HepG2 (cell line): ENCODE measurements around the gene ECEL1. TPM values are rescaled to one million over a fixed set of nuclear protein-coding genes. Genes with fewer than 3 reads are reported as not detected.

Source experiments
- ASH2L ChIP-seq: fragments of 300-600, 200-600 bp; sonication (generic); IDR thresholded peaks from 2 replicates; pipeline ENCODE4 v1.7.0; 2017; ENCODE audit warnings: low read depth, mild to moderate bottlenecking, moderate library complexity, mixed read lengths, low read length; ENCODE audit not compliant: insufficient read length
- BCL3 ChIP-seq: sonication (generic); formaldehyde crosslinking; IDR thresholded peaks from 2 replicates; pipeline ENCODE4 v1.5.1; 2020; ENCODE audit warnings: mild to moderate bottlenecking, missing genetic modification reagents, moderate library complexity
- CAMTA2 ChIP-seq: sonication (generic); formaldehyde crosslinking; IDR thresholded peaks from 2 replicates; pipeline ENCODE4 v1.4.0; 2020; ENCODE audit warnings: mild to moderate bottlenecking, missing genetic modification reagents, borderline replicate concordance
- HNRNPL ChIP-seq: fragments of 200-400 bp; formaldehyde crosslinking; IDR thresholded peaks from 2 replicates; pipeline ENCODE4 v1.6.1; 2017; ENCODE audit warnings: mild to moderate bottlenecking, low read depth, low read length
- HNRNPLL ChIP-seq: fragments of 200-400 bp; formaldehyde crosslinking; IDR thresholded peaks from 2 replicates; pipeline ENCODE4 v1.6.1; 2017; ENCODE audit warnings: mild to moderate bottlenecking, low read depth, low read length; ENCODE audit not compliant: poor library complexity, severe bottlenecking
- KDM2A ChIP-seq: sonication (generic); formaldehyde crosslinking; IDR thresholded peaks from 2 replicates; pipeline ENCODE4 v1.4.0; 2020; ENCODE audit warnings: low read depth, missing genetic modification reagents, borderline replicate concordance
- MAZ ChIP-seq, 2 experiments: sonication (generic) in 1 of 2; formaldehyde crosslinking in 1 of 2; IDR thresholded peaks; 2 replicates each; pipeline versions ENCODE4 v1.5.0 to v1.6.1; 2012 to 2020; ENCODE audit warnings: low read depth in 2 of 2, mild to moderate bottlenecking in 2 of 2, borderline replicate concordance in 1 of 2, improper control_type of control experiment in 1 of 2, low read length in 1 of 2, missing genetic modification reagents in 1 of 2, moderate library complexity in 1 of 2
- PAF1 ChIP-seq: IDR thresholded peaks from 2 replicates; pipeline ENCODE4 v1.6.1; 2016; ENCODE audit warnings: missing genetic modification reagents, missing compliant biosample characterization
- RAD21 ChIP-seq: fragments of 450-650 bp; formaldehyde crosslinking; IDR thresholded peaks from 2 replicates; pipeline ENCODE4 v1.5.0; 2020; ENCODE audit warnings: mild to moderate bottlenecking
- ZFP36L1 ChIP-seq: sonication (generic); formaldehyde crosslinking; IDR thresholded peaks from 2 replicates; pipeline ENCODE4 v1.8.0; 2022; ENCODE audit warnings: mild to moderate bottlenecking, missing genetic modification reagents, moderate library complexity
- ZNF235 ChIP-seq: sonication (generic); formaldehyde crosslinking; IDR thresholded peaks from 2 replicates; pipeline ENCODE4 v1.8.1; 2023; ENCODE audit warnings: mild to moderate bottlenecking, missing genetic modification reagents, borderline replicate concordance
- ZNF598 ChIP-seq: sonication (generic); formaldehyde crosslinking; IDR thresholded peaks from 2 replicates; pipeline ENCODE4 v1.5.1; 2020; ENCODE audit warnings: mild to moderate bottlenecking, missing genetic modification reagents, borderline replicate concordance
- ZNF687 ChIP-seq: sonication (generic); formaldehyde crosslinking; IDR thresholded peaks from 2 replicates; pipeline ENCODE4 v1.5.1; 2020; ENCODE audit warnings: mild to moderate bottlenecking, missing genetic modification reagents, moderate library complexity
- polyA plus RNA-seq, 8 experiments: library from polyadenylated mRNA; depleted of rRNA in 3 of 8; stranded (reverse) in 7 of 8; unstranded in 1 of 8; fragments of >200 nt; fragmentation: Illumina TruSeq in 4 of 8; extraction: Trizol in 4 of 8; gene quantifications; 2 replicates each; pipeline versions ENCODE4 v1.2.1 to v1.2.3, GENCODE V29; 2011 to 2016; ENCODE audit warnings: low read depth in 4 of 8, missing spikeins in 1 of 8, mixed read lengths in 1 of 8; ENCODE audit not compliant: insufficient read depth in 1 of 8
- total RNA-seq, 5 experiments: library from RNA; depleted of rRNA; stranded (reverse); fragments of >200 nt; fragmentation: Illumina TruSeq; extraction: Trizol; gene quantifications; 2 replicates each; pipeline ENCODE4 v1.2.3, GENCODE V29; 2016; ENCODE audit warnings: low read depth in 1 of 5
- TF ChIP-seq, protein P1 (sequence below), 2 experiments: sonication (generic) in 1 of 2; formaldehyde crosslinking in 1 of 2; IDR thresholded peaks; 2 replicates each; pipeline versions ENCODE4 v1.4.0 to v1.6.1; 2018 to 2020; ENCODE audit warnings: missing genetic modification reagents in 2 of 2, borderline replicate concordance in 1 of 2, low read depth in 1 of 2, mild to moderate bottlenecking in 1 of 2, missing biosample characterization in 1 of 2
- TF ChIP-seq, protein P2 (sequence below): sonication (generic); formaldehyde crosslinking; IDR thresholded peaks from 2 replicates; pipeline ENCODE4 v1.4.0; 2020; ENCODE audit warnings: missing genetic modification reagents

The ECEL1 gene
- total and polyA plus RNA-seq, 2 of the 13 experiments (the other 11 are each of a cell fraction or from before 2014, with no cell fraction given), result not detected

DNA sequence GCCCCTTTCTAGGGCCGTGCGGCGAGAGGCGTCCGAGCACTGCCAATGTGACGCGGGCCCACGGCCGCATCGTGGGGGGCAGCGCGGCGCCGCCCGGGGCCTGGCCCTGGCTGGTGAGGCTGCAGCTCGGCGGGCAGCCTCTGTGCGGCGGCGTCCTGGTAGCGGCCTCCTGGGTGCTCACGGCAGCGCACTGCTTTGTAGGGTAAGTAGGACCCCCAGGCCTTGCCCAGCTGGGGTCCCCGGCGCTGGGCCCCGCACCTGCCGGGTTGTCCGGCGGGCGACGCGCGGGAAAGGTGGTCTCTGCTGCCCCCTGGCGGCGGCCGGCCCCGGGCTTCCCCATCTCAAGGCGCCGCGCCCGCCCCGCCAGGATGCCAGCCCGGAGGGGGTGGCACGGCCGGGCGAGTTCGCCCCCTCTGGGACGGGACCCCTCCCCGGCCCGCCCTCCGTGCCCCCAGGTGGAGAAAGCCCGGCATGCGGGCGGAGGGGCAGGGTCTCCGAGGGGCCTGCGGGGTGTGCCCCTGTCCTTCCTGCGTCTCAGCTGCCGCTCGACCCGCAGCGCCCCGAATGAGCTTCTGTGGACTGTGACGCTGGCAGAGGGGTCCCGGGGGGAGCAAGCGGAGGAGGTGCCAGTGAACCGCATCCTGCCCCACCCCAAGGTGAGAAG lies 34.5 kb upstream of the ECEL1 start (continued):
- TF ChIP-seq, protein P1, sequence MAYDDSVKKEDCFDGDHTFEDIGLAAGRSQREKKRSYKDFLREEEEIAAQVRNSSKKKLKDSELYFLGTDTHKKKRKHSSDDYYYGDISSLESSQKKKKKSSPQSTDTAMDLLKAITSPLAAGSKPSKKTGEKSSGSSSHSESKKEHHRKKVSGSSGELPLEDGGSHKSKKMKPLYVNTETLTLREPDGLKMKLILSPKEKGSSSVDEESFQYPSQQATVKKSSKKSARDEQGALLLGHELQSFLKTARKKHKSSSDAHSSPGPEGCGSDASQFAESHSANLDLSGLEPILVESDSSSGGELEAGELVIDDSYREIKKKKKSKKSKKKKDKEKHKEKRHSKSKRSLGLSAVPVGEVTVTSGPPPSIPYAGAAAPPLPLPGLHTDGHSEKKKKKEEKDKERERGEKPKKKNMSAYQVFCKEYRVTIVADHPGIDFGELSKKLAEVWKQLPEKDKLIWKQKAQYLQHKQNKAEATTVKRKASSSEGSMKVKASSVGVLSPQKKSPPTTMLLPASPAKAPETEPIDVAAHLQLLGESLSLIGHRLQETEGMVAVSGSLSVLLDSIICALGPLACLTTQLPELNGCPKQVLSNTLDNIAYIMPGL (CRISPR knock-in tag; IDR thresholded peaks at IDR 0.05; ENCODE audit: borderline replicate concordance in 1 of 2, low read depth in 1 of 2), result 0 out of 4 replicates have a peak, but pooled peaks of 1 of the 2 experiments have one; percentile 21
- TF ChIP-seq ZFP36L1 (CRISPR knock-in tag) (no peak), ZNF235 (CRISPR knock-in tag) (0 out of 2 replicates have a peak, but pooled peaks have one; percentile 64), MAZ (IDR thresholded peaks at IDR 0.05; ENCODE audit: borderline replicate concordance, low read depth, low read length) (0 out of 2 replicates have a peak, but pooled peaks have one; percentile 17), MAZ (CRISPR knock-in tag; IDR thresholded peaks at IDR 0.05; ENCODE audit: low read depth) (no peak), BCL3 (CRISPR knock-in tag) (0 out of 2 replicates have a peak, but pooled peaks have one; percentile 26), CAMTA2 (CRISPR knock-in tag) (0 out of 2 replicates have a peak, but pooled peaks have one; percentile 44), HNRNPLL (peak; percentile 7), HNRNPL (peak; percentile 77), PAF1 (CRISPR knock-in tag) (no peak), KDM2A (peak; percentile 57; the same call in 1 of the 2 replicates), ZNF687 (CRISPR knock-in tag) (peak; percentile 26; the same call in 1 of the 2 replicates), ASH2L (no peak), ZNF598 (CRISPR knock-in tag) (0 out of 2 replicates have a peak, but pooled peaks have one; percentile 30), RAD21 (peak; percentile 96)
- TF ChIP-seq, protein P2, sequence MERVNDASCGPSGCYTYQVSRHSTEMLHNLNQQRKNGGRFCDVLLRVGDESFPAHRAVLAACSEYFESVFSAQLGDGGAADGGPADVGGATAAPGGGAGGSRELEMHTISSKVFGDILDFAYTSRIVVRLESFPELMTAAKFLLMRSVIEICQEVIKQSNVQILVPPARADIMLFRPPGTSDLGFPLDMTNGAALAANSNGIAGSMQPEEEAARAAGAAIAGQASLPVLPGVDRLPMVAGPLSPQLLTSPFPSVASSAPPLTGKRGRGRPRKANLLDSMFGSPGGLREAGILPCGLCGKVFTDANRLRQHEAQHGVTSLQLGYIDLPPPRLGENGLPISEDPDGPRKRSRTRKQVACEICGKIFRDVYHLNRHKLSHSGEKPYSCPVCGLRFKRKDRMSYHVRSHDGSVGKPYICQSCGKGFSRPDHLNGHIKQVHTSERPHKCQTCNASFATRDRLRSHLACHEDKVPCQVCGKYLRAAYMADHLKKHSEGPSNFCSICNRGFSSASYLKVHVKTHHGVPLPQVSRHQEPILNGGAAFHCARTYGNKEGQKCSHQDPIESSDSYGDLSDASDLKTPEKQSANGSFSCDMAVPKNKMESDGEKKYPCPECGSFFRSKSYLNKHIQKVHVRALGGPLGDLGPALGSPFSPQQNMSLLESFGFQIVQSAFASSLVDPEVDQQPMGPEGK (CRISPR knock-in tag), result 0 out of 2 replicates have a peak, but pooled peaks have one; percentile 17
